Heart right ventricle (tissue), 16 donors: ENCODE results near the gene CDKL1. TPM values are rescaled to one million over a fixed set of nuclear protein-coding genes. Genes with fewer than 3 reads are reported as not detected.
A peak's percentile ranks its signal among the peaks of the same experiment; 100 is the strongest.

Experiments used
- ATAC-seq, 8 donors: fragments of 200-7000 bp; cut with Tn5 transposase; one replicate each; pipeline ENCODE4 v1.9.1; 2020; ENCODE audit warnings: mild to moderate bottlenecking in 8 of 8, moderate library complexity in 8 of 8, moderate number of reproducible peaks in 1 of 8
- DNase-seq, 2 donors: peaks; one replicate each; pipeline ENCODE4 v3.0.0-alpha.2; 2020
- H3K27ac ChIP-seq, 10 donors: fragments of 200-600 bp; sonication (generic) in 2 of 10; one replicate each; pipeline versions ENCODE4 v1.5.0 to v1.8.0; 2020 to 2022; ENCODE audit warnings: mild to moderate bottlenecking in 3 of 10
- H3K27me3 ChIP-seq, 7 donors: fragments of 200-600 bp; one replicate each; pipeline ENCODE4 v1.8.0; 2021 to 2022; ENCODE audit warnings: mild to moderate bottlenecking in 2 of 7
- H3K36me3 ChIP-seq, 9 donors: fragments of 200-600 bp; sonication (generic) in 1 of 9; one replicate each; pipeline versions ENCODE4 v1.5.0 to v1.8.0; 2020 to 2022; ENCODE audit warnings: mild to moderate bottlenecking in 2 of 9
- H3K4me1 ChIP-seq, 9 donors: fragments of 200-600 bp; sonication (generic) in 1 of 9; one replicate each; pipeline versions ENCODE4 v1.5.0 to v1.8.0; 2020 to 2022; ENCODE audit warnings: mild to moderate bottlenecking in 4 of 9
- H3K4me3 ChIP-seq, 10 donors: fragments of 200-600 bp; sonication (generic) in 2 of 10; one replicate each; pipeline versions ENCODE4 v1.5.0 to v1.8.0; 2020 to 2022; ENCODE audit warnings: mild to moderate bottlenecking in 7 of 10, moderate library complexity in 2 of 10
- H3K9me3 ChIP-seq, 11 donors: fragments of 200-600 bp in 10 of 11; sonication (generic) in 2 of 11; one replicate each; pipeline versions ENCODE4 v1.5.0 to v1.8.0; 2013 to 2022; ENCODE audit warnings: mild to moderate bottlenecking in 2 of 11, control low read depth in 1 of 11, moderate library complexity in 1 of 11
- WGBS, 2 donors: extraction: QIAGEN DNeasy Blood & Tissue Kit; methylation state at CpG; one replicate each; pipeline ENCODE4 v1.1.7; 2013; ENCODE audit warnings: inconsistent platforms in 1 of 2; 5-methylcytosine and 5-hydroxymethylcytosine counted together
- intact Hi-C, 10 donors: fragments of 100-400 bp; cut with DNase I; formaldehyde crosslinking; loops; one replicate each; pipeline versions ENCODE4 v1.11.1 to v1.14.2; 2022
- polyA plus RNA-seq, 2 donors: library from polyadenylated mRNA; stranded (reverse); fragments of 200-250 nt; gene quantifications; one replicate each; pipeline ENCODE4 v1.2.3, GENCODE V29; 2013
- total RNA-seq, 10 donors: library from RNA; stranded (reverse); fragmentation: NEBNext Ultra II Directional in 3 of 10; extraction: Animal tissue kit (Norgen Biotek cat#: 25700) in 3 of 10; gene quantifications; one replicate each; pipeline versions ENCODE4 v1.2.1 to v1.2.4, GENCODE V29; 2021 to 2023
- TF ChIP-seq, protein P1 (sequence below), 9 donors: fragments of 200-600 bp; sonication (generic) in 2 of 9; IDR thresholded peaks; one replicate each; pipeline versions ENCODE4 v1.5.0 to v1.8.0; 2021 to 2022; ENCODE audit warnings: antibody characterized with exemption in 9 of 9, mild to moderate bottlenecking in 5 of 9, moderate library complexity in 1 of 9
- donor health status: Arrhythmogenic right ventricular cardiomyopathy.
- donor health status: ischemic (EF 13 %, LVEDD 7.1; RV severe dilation, severe dysfunction).
- donor health status: healthy with polysubstance abuse.
- donor health status: DM: no; HTN: yes; CAD: no.
- donor health status: DM: no; HTN: no; CAD: no.
- donor health status: ischemic (EF 25% LVEDD 6.9; RV normal size, moderate dysfunction).
- donor health status: ischemic (EF 25% LVEDD 5.7; RV mildly dilated, moderate dysfunction).
- donor health status: healthy.
- donor health status: DM: yes; HTN: yes; CAD: no.
- donor health status: Ischemic cardiomyopathy.
- donor health status: ischemic (EF 35%, LVEDD 5.7; RV mildly dilated, moderate dysfunction).
- donor health status: nonischemic (EF 11% LVEDD 7.7; RV severe dilation, severe dysfunction).
- donor health status: DM: yes; HTN: yes; CAD: no.
- donor health status: PGD.
- donor health status: ischemic (EF 29% LVEDD 5.4; RV normal size, mild dysfunction).
- donor health status: nonischemic (EF 23%, LVEDD 6.1; RV moderate dilation, normal function).

CDKL1 gene
- total and polyA plus RNA-seq, 12 donors = 0.71 to 6.0 (median 2.1) TPM

DNA sequence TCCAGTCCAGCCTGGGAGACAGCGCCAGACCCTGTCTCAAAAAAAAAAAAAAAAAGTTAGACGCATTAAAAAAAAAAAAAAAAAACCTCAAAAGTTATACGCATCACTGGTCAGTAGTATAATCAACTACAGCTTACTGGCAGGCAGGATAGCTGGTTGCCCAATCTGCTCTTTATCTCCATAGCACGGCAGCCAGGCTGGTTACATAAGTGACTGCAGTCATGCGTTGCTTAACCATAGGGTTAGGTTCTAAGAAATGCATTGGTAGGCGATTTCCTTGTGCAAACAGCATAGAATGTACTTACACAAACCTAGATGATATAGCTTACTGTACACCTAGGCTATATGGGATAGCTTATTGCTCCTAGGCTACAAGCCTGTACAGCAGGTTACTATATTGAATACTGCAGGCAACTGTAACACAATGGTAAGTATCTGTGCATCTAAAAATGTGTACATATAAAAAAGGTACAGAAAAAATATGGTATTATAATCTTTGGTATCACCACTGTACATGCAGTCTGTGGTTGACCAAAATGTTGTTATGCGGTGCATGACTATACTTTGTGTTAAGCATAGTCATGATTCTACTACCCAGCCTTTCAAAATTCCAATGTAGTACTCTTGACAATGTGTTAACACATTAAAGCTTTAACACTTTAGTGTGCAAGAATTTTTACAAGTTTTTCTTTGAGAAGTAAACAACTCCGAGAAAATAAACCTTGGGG, 92.8 kb downstream of the CDKL1 start:
- TF ChIP-seq, protein P1, sequence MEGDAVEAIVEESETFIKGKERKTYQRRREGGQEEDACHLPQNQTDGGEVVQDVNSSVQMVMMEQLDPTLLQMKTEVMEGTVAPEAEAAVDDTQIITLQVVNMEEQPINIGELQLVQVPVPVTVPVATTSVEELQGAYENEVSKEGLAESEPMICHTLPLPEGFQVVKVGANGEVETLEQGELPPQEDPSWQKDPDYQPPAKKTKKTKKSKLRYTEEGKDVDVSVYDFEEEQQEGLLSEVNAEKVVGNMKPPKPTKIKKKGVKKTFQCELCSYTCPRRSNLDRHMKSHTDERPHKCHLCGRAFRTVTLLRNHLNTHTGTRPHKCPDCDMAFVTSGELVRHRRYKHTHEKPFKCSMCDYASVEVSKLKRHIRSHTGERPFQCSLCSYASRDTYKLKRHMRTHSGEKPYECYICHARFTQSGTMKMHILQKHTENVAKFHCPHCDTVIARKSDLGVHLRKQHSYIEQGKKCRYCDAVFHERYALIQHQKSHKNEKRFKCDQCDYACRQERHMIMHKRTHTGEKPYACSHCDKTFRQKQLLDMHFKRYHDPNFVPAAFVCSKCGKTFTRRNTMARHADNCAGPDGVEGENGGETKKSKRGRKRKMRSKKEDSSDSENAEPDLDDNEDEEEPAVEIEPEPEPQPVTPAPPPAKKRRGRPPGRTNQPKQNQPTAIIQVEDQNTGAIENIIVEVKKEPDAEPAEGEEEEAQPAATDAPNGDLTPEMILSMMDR (IDR thresholded peaks at IDR 0.05) = no peak
- Histone ChIP-seq H3K36me3 (peaks cover 0 to 15% (median 0%) of the 10 kb centered on the region in 9 donors), H3K27me3 (no peaks in the 10 kb centered on the region), H3K9me3 (no peaks in the 10 kb centered on the region), H3K4me3 (no peak overlapping the region), H3K4me1 (peaks cover 0 to 6% (median 0%) of the 10 kb centered on the region in 9 donors), H3K27ac (no peak overlapping the region)
- WGBS, 2 donors = 86 to 92% methylated on average over 8 of the region's 8 CpGs
- intact Hi-C loops = no loop called here
- no peak for DNase-seq
- ATAC-seq = peak in 3 of 8 donors; percentile 59 to 94 (median 71)

DNA sequence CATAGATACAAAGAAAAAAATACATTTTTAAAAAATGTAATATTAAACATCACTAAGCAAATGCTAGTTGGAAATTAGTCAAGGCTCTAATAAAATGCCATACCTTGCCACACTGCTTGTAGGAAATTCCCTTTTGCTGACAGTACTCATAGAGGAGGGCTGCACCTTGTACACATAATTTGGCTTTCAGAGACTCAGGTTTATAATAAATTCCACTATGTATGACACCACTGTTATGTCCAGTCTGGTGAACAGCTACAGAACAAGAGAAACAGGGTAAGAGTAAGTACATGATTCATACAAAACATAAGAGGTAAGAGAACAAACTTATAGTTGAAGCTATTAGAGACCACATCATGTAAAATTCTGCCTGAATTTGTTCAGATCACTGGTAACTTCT, 94.8 kb downstream of the CDKL1 start:
- peaks cover 0 to 3% (median 0%) of the 10 kb centered on the region in 9 donors for H3K4me1 ChIP-seq
- H3K36me3 ChIP-seq = peaks cover 0 to 15% (median 0%) of the 10 kb centered on the region in 9 donors
- no peak for DNase-seq
- no peaks in the 10 kb centered on the region for H3K27me3 ChIP-seq
- TF ChIP-seq, protein P1 (IDR thresholded peaks at IDR 0.05) = no peak
- H3K9me3 ChIP-seq = no peaks in the 10 kb centered on the region
- no peak overlapping the region for H3K27ac ChIP-seq
- H3K4me3 ChIP-seq = no peak overlapping the region
- intact Hi-C loops = no loop called here
- no peak for ATAC-seq

DNA sequence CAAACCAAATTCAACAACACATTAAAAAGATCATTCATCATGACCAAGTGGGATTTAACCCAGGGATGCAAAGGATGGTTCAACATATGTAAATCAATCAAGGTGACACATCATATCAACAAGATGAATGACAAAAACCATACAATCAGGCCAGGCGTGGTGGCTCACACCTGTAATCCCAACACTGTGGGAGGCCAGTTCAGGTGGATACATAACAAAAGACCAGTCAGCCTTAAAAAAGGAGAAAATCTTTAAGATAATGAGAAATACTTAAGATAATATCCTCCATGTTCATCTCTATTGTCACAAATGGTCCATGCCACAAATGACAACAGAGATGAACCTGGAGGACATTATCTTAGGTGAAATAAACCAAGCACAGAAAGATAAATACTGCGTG, 97.1 kb downstream of the CDKL1 start:
- H3K27ac ChIP-seq = no peak overlapping the region
- 96 to 98% methylated on average over 2 of the region's 2 CpGs for WGBS, 2 donors
- no peak for ATAC-seq
- H3K4me3 ChIP-seq = no peak overlapping the region
- H3K27me3 ChIP-seq = no peaks in the 10 kb centered on the region
- intact Hi-C loops = no loop called here
- H3K36me3 ChIP-seq = peaks cover 0 to 15% (median 0%) of the 10 kb centered on the region in 9 donors
- peaks cover 0 to 3% (median 0%) of the 10 kb centered on the region in 9 donors for H3K4me1 ChIP-seq
- H3K9me3 ChIP-seq = no peaks in the 10 kb centered on the region
- DNase-seq = no peak
- TF ChIP-seq, protein P1 (IDR thresholded peaks at IDR 0.05) = no peak

DNA sequence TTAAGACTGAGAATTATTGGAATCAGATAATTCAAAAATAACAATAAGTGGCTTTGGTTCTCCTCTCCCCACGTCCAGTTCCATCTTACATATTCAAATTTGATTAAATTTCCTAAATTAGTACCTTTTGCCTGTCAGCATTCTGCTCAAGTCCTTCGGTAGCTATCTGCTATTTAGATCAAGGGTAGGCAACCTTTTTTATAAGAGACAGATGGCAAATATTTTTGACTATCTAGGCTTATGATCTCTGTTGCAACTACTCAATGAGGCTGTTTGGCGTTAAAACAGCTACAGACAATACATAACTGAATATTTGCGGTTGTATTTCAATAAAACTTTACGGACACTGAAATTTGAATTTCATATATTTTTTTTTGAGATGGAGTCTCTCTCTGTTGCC, 106.4 kb downstream of the CDKL1 start:
- no peak for ATAC-seq
- Histone ChIP-seq H3K27me3 (no peaks in the 10 kb centered on the region), H3K27ac (no peak overlapping the region), H3K4me3 (no peak overlapping the region), H3K36me3 (peaks cover 0 to 24% (median 3%) of the 10 kb centered on the region in 9 donors), H3K4me1 (no peaks in the 10 kb centered on the region), H3K9me3 (no peaks in the 10 kb centered on the region)
- WGBS, 2 donors = 86 to 98% methylated on average over 5 of the region's 5 CpGs
- DNase-seq = no peak
- intact Hi-C loops = no loop called here
- TF ChIP-seq, protein P1 (IDR thresholded peaks at IDR 0.05) = no peak
